ENCODE measurements around the gene CDIP1. TPM values are rescaled to one million over a fixed set of nuclear protein-coding genes. Genes with fewer than 3 reads are reported as not detected.

Gene CDIP1
- total RNA-seq, 2 donors from 2014 or later: 12.9 to 23.3 TPM

DNA sequence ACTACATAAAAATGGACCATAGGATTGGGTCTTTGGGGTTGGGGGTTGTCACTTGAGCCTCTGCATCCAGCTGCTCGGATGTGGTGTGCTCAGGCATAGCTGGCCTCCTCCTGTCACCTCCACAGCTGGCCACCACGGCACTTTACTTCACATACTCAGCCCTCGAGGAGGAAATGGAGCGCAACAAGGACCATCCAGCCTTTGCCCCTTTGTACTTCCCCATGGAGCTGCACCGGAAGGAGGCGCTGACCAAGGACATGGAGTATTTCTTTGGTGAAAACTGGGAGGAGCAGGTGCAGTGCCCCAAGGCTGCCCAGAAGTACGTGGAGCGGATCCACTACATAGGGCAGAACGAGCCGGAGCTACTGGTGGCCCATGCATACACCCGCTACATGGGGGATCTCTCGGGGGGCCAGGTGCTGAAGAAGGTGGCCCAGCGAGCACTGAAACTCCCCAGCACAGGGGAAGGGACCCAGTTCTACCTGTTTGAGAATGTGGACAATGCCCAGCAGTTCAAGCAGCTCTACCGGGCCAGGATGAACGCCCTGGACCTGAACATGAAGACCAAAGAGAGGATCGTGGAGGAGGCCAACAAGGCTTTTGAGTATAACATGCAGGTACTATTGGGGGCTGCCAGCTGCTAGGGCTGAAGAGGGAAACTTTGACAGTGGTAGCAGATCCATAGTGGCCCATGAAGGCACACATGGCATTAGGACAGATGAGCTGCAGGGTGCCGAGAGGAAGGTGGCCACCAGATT, 30.8 kb downstream of the CDIP1 start:
- H3K27me3 ChIP-seq: no peaks in the 10 kb centered on the region
- no peak for ATAC-seq
- H3K36me3 ChIP-seq (replicated peaks in 1 of 2; ENCODE audit: insufficient read depth in 1 of 2, low read depth in 2 of 2): peaks cover 7 to 24% of the 10 kb centered on the region in 2 donors
- no peak overlapping the region for H3K4me3 ChIP-seq
- intact Hi-C loops (cut with DNase I): no loop called here
- 88 to 95% methylated on average over 12 to 17 of the region's 17 CpGs for WGBS, 2 donors
- peaks cover 8% of the 10 kb centered on the region for H3K4me1 ChIP-seq
- H3K9me3 ChIP-seq: no peaks in the 10 kb centered on the region
- no peak for DNase-seq
- no peak for TF ChIP-seq POLR2A (IDR thresholded peaks at IDR 0.05)
- TF ChIP-seq, protein P1, sequence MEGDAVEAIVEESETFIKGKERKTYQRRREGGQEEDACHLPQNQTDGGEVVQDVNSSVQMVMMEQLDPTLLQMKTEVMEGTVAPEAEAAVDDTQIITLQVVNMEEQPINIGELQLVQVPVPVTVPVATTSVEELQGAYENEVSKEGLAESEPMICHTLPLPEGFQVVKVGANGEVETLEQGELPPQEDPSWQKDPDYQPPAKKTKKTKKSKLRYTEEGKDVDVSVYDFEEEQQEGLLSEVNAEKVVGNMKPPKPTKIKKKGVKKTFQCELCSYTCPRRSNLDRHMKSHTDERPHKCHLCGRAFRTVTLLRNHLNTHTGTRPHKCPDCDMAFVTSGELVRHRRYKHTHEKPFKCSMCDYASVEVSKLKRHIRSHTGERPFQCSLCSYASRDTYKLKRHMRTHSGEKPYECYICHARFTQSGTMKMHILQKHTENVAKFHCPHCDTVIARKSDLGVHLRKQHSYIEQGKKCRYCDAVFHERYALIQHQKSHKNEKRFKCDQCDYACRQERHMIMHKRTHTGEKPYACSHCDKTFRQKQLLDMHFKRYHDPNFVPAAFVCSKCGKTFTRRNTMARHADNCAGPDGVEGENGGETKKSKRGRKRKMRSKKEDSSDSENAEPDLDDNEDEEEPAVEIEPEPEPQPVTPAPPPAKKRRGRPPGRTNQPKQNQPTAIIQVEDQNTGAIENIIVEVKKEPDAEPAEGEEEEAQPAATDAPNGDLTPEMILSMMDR (IDR thresholded peaks at IDR 0.05): no peak
- H3K27ac ChIP-seq: no peak overlapping the region

DNA sequence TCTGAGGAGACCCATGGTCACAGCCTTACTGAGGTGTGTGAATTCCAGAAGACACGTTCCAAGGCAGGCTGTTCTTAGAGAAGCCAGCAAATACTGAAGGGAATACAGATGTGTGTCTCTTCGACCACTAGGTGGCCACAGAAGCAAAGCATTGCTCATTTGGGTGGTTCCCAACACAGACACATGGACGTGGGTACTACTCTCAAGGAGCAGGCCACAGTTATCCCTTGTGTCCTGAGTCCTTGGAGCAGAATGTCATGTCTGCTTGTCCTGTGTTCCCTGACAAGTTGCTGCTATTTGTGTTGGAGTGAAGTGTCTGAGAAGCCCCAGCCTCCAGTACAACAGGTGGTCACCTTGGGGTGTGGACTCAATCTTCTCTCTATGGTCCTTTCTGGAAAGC, 32.1 kb downstream of the CDIP1 start:
- H3K9me3 ChIP-seq: no peaks in the 10 kb centered on the region
- peaks cover 7 to 24% of the 10 kb centered on the region in 2 donors for H3K36me3 ChIP-seq (replicated peaks in 1 of 2; ENCODE audit: insufficient read depth in 1 of 2, low read depth in 2 of 2)
- peaks cover 14% of the 10 kb centered on the region for H3K4me1 ChIP-seq
- H3K27me3 ChIP-seq: no peaks in the 10 kb centered on the region
- intact Hi-C loops (cut with DNase I): no loop called here
- TF ChIP-seq, protein P1 (IDR thresholded peaks at IDR 0.05): peak; percentile 64 to 90 (median 84)
- no peak for TF ChIP-seq POLR2A (IDR thresholded peaks at IDR 0.05)
- H3K27ac ChIP-seq: peak overlapping the region in 1 of 4 donors; percentile 22
- DNase-seq (peak; percentile 71 to 81 (median 76)), ATAC-seq (peak; percentile 88)
- WGBS, 2 donors: 0 to 2% methylated on average over 3 of the region's 3 CpGs
- no peak overlapping the region for H3K4me3 ChIP-seq

DNA sequence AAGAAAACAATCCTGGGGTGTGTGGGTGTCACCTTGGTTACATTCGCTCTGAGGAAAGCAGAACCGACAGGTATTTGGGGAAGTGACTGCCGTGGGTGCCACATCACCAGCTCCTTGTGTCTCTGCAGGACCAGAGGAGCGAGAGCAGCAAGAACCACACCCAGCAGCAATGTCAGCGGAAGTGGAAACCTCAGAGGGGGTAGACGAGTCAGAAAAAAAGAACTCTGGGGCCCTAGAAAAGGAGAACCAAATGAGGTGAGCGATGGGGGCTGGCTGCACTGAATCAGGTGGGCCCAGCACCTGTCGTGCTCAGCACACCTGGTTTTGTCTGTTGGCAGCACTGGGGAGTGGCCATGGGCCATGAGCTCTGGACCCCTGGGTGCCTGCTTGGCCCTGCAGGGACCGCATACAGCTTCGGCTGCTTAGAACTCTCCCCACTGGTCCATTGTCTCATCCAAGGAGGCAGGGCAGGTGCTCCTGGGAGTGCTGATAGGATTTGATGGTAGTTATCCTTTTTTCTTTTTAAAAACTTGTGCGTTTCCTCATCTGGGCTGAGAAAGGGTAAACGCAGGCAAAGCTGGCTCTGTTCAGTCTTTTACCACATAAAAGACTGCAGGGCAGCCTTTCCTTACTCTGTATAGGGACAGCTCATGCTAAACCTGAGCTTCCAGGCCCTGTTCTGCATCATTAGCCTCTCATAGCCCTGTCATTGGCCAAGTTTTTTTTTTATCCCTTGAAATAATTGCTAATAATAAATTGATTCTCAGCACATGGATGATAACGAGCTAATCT, 33.0 kb downstream of the CDIP1 start:
- no peaks in the 10 kb centered on the region for H3K27me3 ChIP-seq
- H3K36me3 ChIP-seq (replicated peaks in 1 of 2; ENCODE audit: insufficient read depth in 1 of 2, low read depth in 2 of 2): peaks cover 7 to 20% of the 10 kb centered on the region in 2 donors
- no peak for TF ChIP-seq POLR2A (IDR thresholded peaks at IDR 0.05)
- H3K27ac ChIP-seq: no peak overlapping the region
- DNase-seq: no peak
- peaks cover 18% of the 10 kb centered on the region for H3K4me1 ChIP-seq
- 71 to 75% methylated on average over 11 to 13 of the region's 13 CpGs for WGBS, 2 donors
- intact Hi-C loops (cut with DNase I): no loop called here
- H3K4me3 ChIP-seq: no peak overlapping the region
- H3K9me3 ChIP-seq: no peaks in the 10 kb centered on the region
- no peak for ATAC-seq

DNA sequence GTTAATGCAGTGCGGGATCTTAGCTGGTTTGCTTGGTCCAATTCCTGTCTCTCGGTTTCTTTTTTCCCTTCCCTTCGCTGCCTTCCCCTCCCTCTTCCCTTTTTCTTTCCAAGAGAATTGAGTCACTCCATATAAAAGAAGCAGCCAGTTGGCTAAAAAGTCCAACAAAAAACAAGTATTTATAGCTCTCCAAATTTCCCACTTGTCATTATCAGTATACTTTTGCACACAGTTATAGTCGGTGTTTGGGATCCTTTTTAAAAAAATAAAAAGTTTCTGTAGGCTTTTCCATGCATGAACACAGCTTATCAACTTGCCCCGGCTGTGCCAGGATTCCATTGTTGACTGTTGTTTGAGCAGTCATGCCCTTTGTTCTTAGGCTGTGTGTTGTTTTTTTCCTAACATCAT, 37.5 kb downstream of the CDIP1 start:
- Histone ChIP-seq H3K9me3 (no peaks in the 10 kb centered on the region), H3K4me1 (peaks cover 56% of the 10 kb centered on the region), H3K27ac (peak overlapping the region; percentile 63 to 81 (median 74)), H3K36me3 (replicated peaks in 1 of 2; ENCODE audit: insufficient read depth in 1 of 2, low read depth in 2 of 2) (peaks cover 0 to 2% of the 10 kb centered on the region in 2 donors), H3K27me3 (no peaks in the 10 kb centered on the region), H3K4me3 (no peak overlapping the region)
- WGBS, 2 donors: 16 to 17% methylated on average over 5 of the region's 5 CpGs
- intact Hi-C loops (cut with DNase I): no loop called here
- DNase-seq (peak; percentile 40 to 80 (median 70)), ATAC-seq (peak; percentile 69)
- TF ChIP-seq, protein P1 (IDR thresholded peaks at IDR 0.05): no peak
- no peak for TF ChIP-seq POLR2A (IDR thresholded peaks at IDR 0.05)

DNA sequence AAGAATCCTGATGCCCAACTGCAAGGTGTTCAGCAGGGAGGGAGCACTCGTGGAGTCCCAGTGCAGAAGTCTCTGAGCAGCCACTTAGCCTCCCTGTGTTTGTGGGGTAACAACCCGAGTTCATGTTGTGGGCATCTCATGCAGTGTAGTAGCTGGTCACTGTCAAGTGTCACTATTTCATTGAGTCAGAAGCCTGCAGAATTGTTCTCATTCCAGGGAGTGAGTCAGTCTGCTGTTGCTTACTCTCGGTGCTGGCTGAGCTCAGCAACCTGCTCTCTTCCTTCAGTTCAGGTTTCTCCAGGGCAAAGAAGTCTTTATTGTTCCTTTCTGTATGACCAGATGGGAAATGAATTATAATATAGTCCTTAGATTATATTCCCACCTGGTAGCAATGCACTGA, 38.3 kb downstream of the CDIP1 start:
- ATAC-seq (peak; percentile 78), DNase-seq (peak in 3 of 4 donors; percentile 50 to 60 (median 59))
- no peaks in the 10 kb centered on the region for H3K27me3 ChIP-seq
- H3K27ac ChIP-seq: peak overlapping the region; percentile 63 to 81 (median 74)
- intact Hi-C loops (cut with DNase I): no loop called here
- TF ChIP-seq, protein P1 (IDR thresholded peaks at IDR 0.05): no peak
- no peak for TF ChIP-seq POLR2A (IDR thresholded peaks at IDR 0.05)
- no peaks in the 10 kb centered on the region for H3K9me3 ChIP-seq
- no peak overlapping the region for H3K4me3 ChIP-seq
- H3K36me3 ChIP-seq (replicated peaks in 1 of 2; ENCODE audit: insufficient read depth in 1 of 2, low read depth in 2 of 2): peaks cover 0 to 2% of the 10 kb centered on the region in 2 donors
- WGBS, 2 donors: 15 to 28% methylated on average over 3 of the region's 3 CpGs
- H3K4me1 ChIP-seq: peaks cover 62% of the 10 kb centered on the region

Measured in body of pancreas (tissue), 4 donors.